HEK293 (cell line): Measurements from ENCODE around the gene TAS2R19.

Experiments used
- CTCF ChIA-PET: fragments of 350-600 bp; formaldehyde crosslinking; extraction: SDS; loops from one replicate; lab custom pipeline; 2021; ENCODE audit warnings: antibody characterized with exemption; lab: Yijun Ruan, JAX
- POLR2A ChIA-PET: fragments of 300-600 bp; formaldehyde crosslinking; extraction: SDS; loops from one replicate; lab custom pipeline; 2020; ENCODE audit warnings: antibody characterized with exemption, inconsistent platforms; lab: Yijun Ruan, JAX
- H3K27ac ChIP-seq: fragments of 200-500 bp; sonication (Bioruptor generic); 2 replicates; pipeline ENCODE4 v1.5.1; 2014; ENCODE audit warnings: low read depth, low read length, control low read depth, inconsistent platforms; ENCODE audit errors: extremely low read depth
- H3K36me3 ChIP-seq, 2 experiments: fragments of 200-500 bp in 1 of 2; sonication (Bioruptor generic) in 1 of 2; 1 replicate in 1 of 2; 2 replicates in 1 of 2; pipeline ENCODE4 v1.5.1; 2014 to 2017; ENCODE audit warnings: inconsistent platforms in 2 of 2, low read length in 2 of 2; ENCODE audit not compliant: control insufficient read depth in 2 of 2, insufficient read depth in 1 of 2
- H3K4me1 ChIP-seq: fragments of 200-500 bp; sonication (Bioruptor generic); 2 replicates; pipeline ENCODE4 v1.5.1; 2014; ENCODE audit warnings: mild to moderate bottlenecking, low read length, inconsistent platforms; ENCODE audit not compliant: control insufficient read depth, insufficient read depth
- H3K4me3 ChIP-seq: 2 replicates; pipeline ENCODE4 v1.5.1; 2011; ENCODE audit warnings: low read depth, mild to moderate bottlenecking, control low read depth, low read length, moderate library complexity
- H3K9me3 ChIP-seq: fragments of 200-500 bp; sonication (Bioruptor generic); 2 replicates; pipeline ENCODE4 v1.5.1; 2014; ENCODE audit warnings: low read depth, low read length, inconsistent platforms; ENCODE audit not compliant: control insufficient read depth, insufficient read depth
- GFI1B ChIP-seq: fragments of 450-650 bp; formaldehyde crosslinking; IDR thresholded peaks from 2 replicates; pipeline ENCODE4 v1.5.1; 2016; ENCODE audit warnings: missing biosample characterization, missing genetic modification characterization
- MZF1 ChIP-seq: fragments of 450-650 bp; formaldehyde crosslinking; IDR thresholded peaks from 2 replicates; pipeline ENCODE4 v1.5.1; 2017; ENCODE audit warnings: missing biosample characterization, missing genetic modification characterization, borderline replicate concordance
- SALL2 ChIP-seq: fragments of 450-650 bp; formaldehyde crosslinking; IDR thresholded peaks from 2 replicates; pipeline ENCODE4 v1.5.0; 2017; ENCODE audit warnings: missing biosample characterization, mild to moderate bottlenecking, missing genetic modification characterization, borderline replicate concordance
- SCRT1 ChIP-seq: fragments of 450-650 bp; formaldehyde crosslinking; IDR thresholded peaks from 2 replicates; pipeline ENCODE4 v1.5.1; 2016; ENCODE audit warnings: missing biosample characterization, missing genetic modification characterization, borderline replicate concordance
- YY1 ChIP-seq: fragments of 450-650 bp; formaldehyde crosslinking; IDR thresholded peaks from 2 replicates; pipeline ENCODE4 v1.5.1; 2018; ENCODE audit warnings: missing biosample characterization, missing genetic modification characterization
- ZNF140 ChIP-seq: fragments of 450-650 bp; formaldehyde crosslinking; IDR thresholded peaks from 2 replicates; pipeline ENCODE4 v1.5.1; 2016; ENCODE audit warnings: missing biosample characterization, missing genetic modification characterization
- ZNF155 ChIP-seq: fragments of 450-650 bp; formaldehyde crosslinking; IDR thresholded peaks from 2 replicates; pipeline ENCODE4 v1.5.1; 2016; ENCODE audit warnings: missing biosample characterization, missing genetic modification characterization
- ZNF157 ChIP-seq: fragments of 450-650 bp; formaldehyde crosslinking; IDR thresholded peaks from 2 replicates; pipeline ENCODE4 v1.5.1; 2016; ENCODE audit warnings: missing biosample characterization, missing genetic modification characterization
- ZNF174 ChIP-seq: fragments of 450-650 bp; formaldehyde crosslinking; IDR thresholded peaks from 2 replicates; pipeline ENCODE4 v1.5.0; 2017; ENCODE audit warnings: missing biosample characterization, mild to moderate bottlenecking, missing genetic modification characterization
- ZNF248 ChIP-seq: fragments of 450-650 bp; formaldehyde crosslinking; IDR thresholded peaks from 2 replicates; pipeline ENCODE4 v1.5.1; 2017; ENCODE audit warnings: missing biosample characterization, missing genetic modification characterization
- ZNF280D ChIP-seq: fragments of 450-650 bp; formaldehyde crosslinking; IDR thresholded peaks from 2 replicates; pipeline ENCODE4 v1.5.1; 2016; ENCODE audit warnings: missing biosample characterization, missing genetic modification characterization
- ZNF391 ChIP-seq: fragments of 450-650 bp; formaldehyde crosslinking; IDR thresholded peaks from 2 replicates; pipeline ENCODE4 v1.5.1; 2016; ENCODE audit warnings: low read depth, missing biosample characterization, missing genetic modification characterization, borderline replicate concordance
- ZNF394 ChIP-seq: fragments of 450-650 bp; formaldehyde crosslinking; IDR thresholded peaks from 2 replicates; pipeline ENCODE4 v1.5.1; 2016; ENCODE audit warnings: missing biosample characterization, missing genetic modification characterization, mild to moderate bottlenecking, moderate library complexity, borderline replicate concordance
- ZNF501 ChIP-seq: fragments of 450-650 bp; formaldehyde crosslinking; IDR thresholded peaks from 2 replicates; pipeline ENCODE4 v1.5.1; 2016; ENCODE audit warnings: missing biosample characterization, missing genetic modification characterization
- ZNF510 ChIP-seq: fragments of 450-650 bp; formaldehyde crosslinking; IDR thresholded peaks from 2 replicates; pipeline ENCODE4 v1.5.1; 2018; ENCODE audit warnings: mild to moderate bottlenecking, missing genetic modification characterization, missing biosample characterization; ENCODE audit not compliant: insufficient replicate concordance
- ZNF596 ChIP-seq: fragments of 450-650 bp; IDR thresholded peaks from 2 replicates; pipeline ENCODE4 v1.5.0; 2018; ENCODE audit warnings: missing biosample characterization, mild to moderate bottlenecking, missing genetic modification characterization, moderate library complexity
- ZNF624 ChIP-seq: fragments of 450-650 bp; formaldehyde crosslinking; IDR thresholded peaks from 2 replicates; pipeline ENCODE4 v1.5.1; 2017; ENCODE audit warnings: missing biosample characterization, missing genetic modification characterization
- ZNF704 ChIP-seq: fragments of 450-650 bp; formaldehyde crosslinking; IDR thresholded peaks from 2 replicates; pipeline ENCODE4 v1.5.1; 2016; ENCODE audit warnings: missing biosample characterization, missing genetic modification characterization
- ZNF792 ChIP-seq: fragments of 450-650 bp; formaldehyde crosslinking; IDR thresholded peaks from 2 replicates; pipeline ENCODE4 v1.5.1; 2016; ENCODE audit warnings: missing biosample characterization, missing genetic modification characterization
- ZNF837 ChIP-seq: fragments of 450-650 bp; formaldehyde crosslinking; IDR thresholded peaks from 2 replicates; pipeline ENCODE4 v1.5.1; 2016; ENCODE audit warnings: missing biosample characterization, missing genetic modification characterization
- TF ChIP-seq, protein P1 (sequence below): fragments of 450-650 bp; formaldehyde crosslinking; IDR thresholded peaks from 2 replicates; pipeline ENCODE4 v1.5.1; 2016; ENCODE audit warnings: missing biosample characterization, missing genetic modification characterization
- TF ChIP-seq, protein P2 (sequence below): IDR thresholded peaks from 2 replicates; pipeline ENCODE4 v1.6.1; 2011; ENCODE audit warnings: mild to moderate bottlenecking, low read depth, low read length, borderline replicate concordance

The TAS2R19 gene

GRCh38 chr12:11071414-11071813 lies 49.0 kb upstream of the TAS2R19 start:
- no peaks in the 10 kb centered on the region for H3K9me3 ChIP-seq
- TF ChIP-seq ZNF510 (tag by site-specific recombination) = no peak
- no peak for TF ChIP-seq ZNF394 (tag by site-specific recombination)
- TF ChIP-seq ZNF248 (tag by site-specific recombination) = no peak
- no peak for TF ChIP-seq ZNF155 (tag by site-specific recombination)
- no peak for TF ChIP-seq SALL2
- no peak for TF ChIP-seq MZF1
- TF ChIP-seq ZNF792 (tag by site-specific recombination) = no peak
- no peak for TF ChIP-seq SCRT1 (tag by site-specific recombination)
- TF ChIP-seq YY1 = no peak
- TF ChIP-seq, protein P1, sequence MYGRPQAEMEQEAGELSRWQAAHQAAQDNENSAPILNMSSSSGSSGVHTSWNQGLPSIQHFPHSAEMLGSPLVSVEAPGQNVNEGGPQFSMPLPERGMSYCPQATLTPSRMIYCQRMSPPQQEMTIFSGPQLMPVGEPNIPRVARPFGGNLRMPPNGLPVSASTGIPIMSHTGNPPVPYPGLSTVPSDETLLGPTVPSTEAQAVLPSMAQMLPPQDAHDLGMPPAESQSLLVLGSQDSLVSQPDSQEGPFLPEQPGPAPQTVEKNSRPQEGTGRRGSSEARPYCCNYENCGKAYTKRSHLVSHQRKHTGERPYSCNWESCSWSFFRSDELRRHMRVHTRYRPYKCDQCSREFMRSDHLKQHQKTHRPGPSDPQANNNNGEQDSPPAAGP = no peak
- TF ChIP-seq, protein P2, sequence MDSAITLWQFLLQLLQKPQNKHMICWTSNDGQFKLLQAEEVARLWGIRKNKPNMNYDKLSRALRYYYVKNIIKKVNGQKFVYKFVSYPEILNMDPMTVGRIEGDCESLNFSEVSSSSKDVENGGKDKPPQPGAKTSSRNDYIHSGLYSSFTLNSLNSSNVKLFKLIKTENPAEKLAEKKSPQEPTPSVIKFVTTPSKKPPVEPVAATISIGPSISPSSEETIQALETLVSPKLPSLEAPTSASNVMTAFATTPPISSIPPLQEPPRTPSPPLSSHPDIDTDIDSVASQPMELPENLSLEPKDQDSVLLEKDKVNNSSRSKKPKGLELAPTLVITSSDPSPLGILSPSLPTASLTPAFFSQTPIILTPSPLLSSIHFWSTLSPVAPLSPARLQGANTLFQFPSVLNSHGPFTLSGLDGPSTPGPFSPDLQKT = no peak
- no peak for TF ChIP-seq ZNF501 (tag by site-specific recombination)
- no peak for TF ChIP-seq ZNF157 (tag by site-specific recombination)
- TF ChIP-seq ZNF391 (tag by site-specific recombination) = no peak
- TF ChIP-seq GFI1B (tag by site-specific recombination) = no peak
- TF ChIP-seq, all 188 proteins: peak for 0
- Histone ChIP-seq H3K4me1 (no peaks in the 10 kb centered on the region), H3K27ac (no peak overlapping the region), H3K4me3 (no peak overlapping the region), H3K36me3 (no peaks in the 10 kb centered on the region; a peak in 1 of 3 replicates)
- ChIA-PET CTCF (no interaction called here), POLR2A (no interaction called here)

- no peaks in the 10 kb centered on the region for H3K9me3 ChIP-seq
- no peak overlapping the region for H3K27ac ChIP-seq
- no peaks in the 10 kb centered on the region; a peak in 1 of 3 replicates for H3K36me3 ChIP-seq
- H3K4me1 ChIP-seq = no peaks in the 10 kb centered on the region
- POLR2A ChIA-PET = no interaction called here
- TF ChIP-seq ZNF704 (tag by site-specific recombination) (no peak), ZNF596 (tag by site-specific recombination) (no peak), ZNF140 (no peak), ZNF792 (tag by site-specific recombination) (no peak), ZNF837 (tag by site-specific recombination) (no peak), ZNF174 (tag by site-specific recombination) (no peak), ZNF280D (tag by site-specific recombination) (no peak), ZNF624 (tag by site-specific recombination) (no peak)
- TF ChIP-seq, all 188 proteins: peak for 0
- CTCF ChIA-PET = no interaction called here
- H3K4me3 ChIP-seq = no peak overlapping the region
Observed at GRCh38 chr12:11070999-11071398, 48.6 kb upstream of the TAS2R19 start.
